Measurements from ENCODE around the gene CFAP251. TPM values are rescaled to one million over a fixed set of nuclear protein-coding genes. Genes with fewer than 3 reads are reported as not detected.

The CFAP251 gene
- total and polyA plus RNA-seq, 2 donors (not counting 3 experiments of a cell fraction or from before 2014, with no cell fraction given): 3.3 to 4.0 TPM

GRCh38 chr12:121898287-121898686 lies 20.1 kb upstream of the CFAP251 start:
- no peak for FAIRE-seq

DNA sequence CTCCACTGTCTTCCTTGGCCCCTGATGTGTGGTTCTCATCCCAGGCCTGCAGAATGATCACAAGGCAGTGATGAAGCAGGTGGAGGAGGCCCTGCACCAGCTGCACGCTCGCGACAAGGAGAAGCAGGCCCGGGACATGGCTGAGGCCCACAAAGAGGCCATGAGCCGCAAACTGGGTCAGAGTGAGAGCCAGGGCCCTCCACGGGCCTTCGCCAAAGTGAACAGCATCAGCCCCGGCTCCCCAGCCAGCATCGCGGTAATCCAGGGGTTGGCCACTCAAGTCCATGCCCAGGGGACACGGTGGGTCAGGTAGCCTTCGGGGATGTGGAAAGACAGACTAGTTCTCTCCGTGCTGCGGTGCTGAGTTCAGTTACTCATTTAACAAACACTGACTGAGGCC lies 18.8 kb upstream of the CFAP251 start:
- POLR2A ChIA-PET: no interaction called here
- Histone ChIP-seq H3K36me3 (ENCODE audit: control insufficient read depth in 2 of 2, extremely low read depth in 1 of 2, insufficient read depth in 2 of 2, low read length in 2 of 2) (peaks cover 25 to 43% of the 10 kb centered on the region in 2 experiments), H3K9ac (replicated peaks; ENCODE audit: extremely low read depth, insufficient read depth, low read length) (no peak overlapping the region), H3K4me1 (ENCODE audit: control insufficient read depth, extremely low read depth, insufficient read depth, low read length) (no peaks in the 10 kb centered on the region), H3K4me3 (replicated peaks in 1 of 3; ENCODE audit: insufficient read depth in 1 of 3, low read depth in 1 of 3, low read length in 3 of 3) (no peak overlapping the region), H3K4me2 (ENCODE audit: insufficient read depth, low read length) (no peak overlapping the region), H4K20me1 (replicated peaks; ENCODE audit: control insufficient read depth, extremely low read depth, insufficient read depth, low read length) (no peaks in the 10 kb centered on the region), H3K79me2 (ENCODE audit: control insufficient read depth, insufficient read depth, low read length) (peaks cover 10% of the 10 kb centered on the region), H2AFZ (ENCODE audit: low read depth, low read length) (no peak overlapping the region), H3K27ac (ENCODE audit: insufficient read depth, low read depth, low read length) (no peak overlapping the region), H3K27me3 (ENCODE audit: control insufficient read depth in 2 of 2, insufficient read depth in 2 of 2, low read length in 2 of 2) (no peaks in the 10 kb centered on the region), H3K9me1 (replicated peaks; ENCODE audit: control insufficient read depth, extremely low read depth, insufficient read depth, low read length) (no peaks in the 10 kb centered on the region), H3K9me3 (replicated peaks; ENCODE audit: control insufficient read depth, insufficient read depth, low read length) (no peaks in the 10 kb centered on the region)
- intact Hi-C loops (cut with micrococcal nuclease): no loop called here
- FAIRE-seq (no peak), DNase-seq (ENCODE audit: low read depth, low spot score) (no peak)
- dilution Hi-C loops (cut with MboI; ENCODE audit: extremely low pct_ligation_motif_present, low sequenced_read_pairs): no loop called here
- TF ChIP-seq JUN (IDR thresholded peaks at IDR 0.05; ENCODE audit: borderline replicate concordance, insufficient read depth, insufficient read length, low read depth) (no peak), FOS (IDR thresholded peaks at IDR 0.05; ENCODE audit: borderline replicate concordance, insufficient read depth, low read length) (no peak), POLR2A (IDR thresholded peaks at IDR 0.05; ENCODE audit: low read depth, low read length) (no peak), MAX (IDR thresholded peaks at IDR 0.05; ENCODE audit: insufficient read depth, insufficient read length) (no peak), GATA2 (IDR thresholded peaks at IDR 0.05; ENCODE audit: insufficient read depth, insufficient read length, low read depth, low read length) (no peak), MYC (IDR thresholded peaks at IDR 0.05; ENCODE audit: low read depth, low read length) (no peak), EZH2 (IDR thresholded peaks at IDR 0.05; ENCODE audit: borderline replicate concordance, low read depth, low read length, severe bottlenecking) (no peak), POLR2AphosphoS5 (IDR thresholded peaks at IDR 0.05; ENCODE audit: insufficient read depth, low read depth, low read length) (no peak)
- TF ChIP-seq, protein P1, sequence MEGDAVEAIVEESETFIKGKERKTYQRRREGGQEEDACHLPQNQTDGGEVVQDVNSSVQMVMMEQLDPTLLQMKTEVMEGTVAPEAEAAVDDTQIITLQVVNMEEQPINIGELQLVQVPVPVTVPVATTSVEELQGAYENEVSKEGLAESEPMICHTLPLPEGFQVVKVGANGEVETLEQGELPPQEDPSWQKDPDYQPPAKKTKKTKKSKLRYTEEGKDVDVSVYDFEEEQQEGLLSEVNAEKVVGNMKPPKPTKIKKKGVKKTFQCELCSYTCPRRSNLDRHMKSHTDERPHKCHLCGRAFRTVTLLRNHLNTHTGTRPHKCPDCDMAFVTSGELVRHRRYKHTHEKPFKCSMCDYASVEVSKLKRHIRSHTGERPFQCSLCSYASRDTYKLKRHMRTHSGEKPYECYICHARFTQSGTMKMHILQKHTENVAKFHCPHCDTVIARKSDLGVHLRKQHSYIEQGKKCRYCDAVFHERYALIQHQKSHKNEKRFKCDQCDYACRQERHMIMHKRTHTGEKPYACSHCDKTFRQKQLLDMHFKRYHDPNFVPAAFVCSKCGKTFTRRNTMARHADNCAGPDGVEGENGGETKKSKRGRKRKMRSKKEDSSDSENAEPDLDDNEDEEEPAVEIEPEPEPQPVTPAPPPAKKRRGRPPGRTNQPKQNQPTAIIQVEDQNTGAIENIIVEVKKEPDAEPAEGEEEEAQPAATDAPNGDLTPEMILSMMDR (IDR thresholded peaks at IDR 0.05; ENCODE audit: extremely low read depth in 1 of 2, insufficient read depth in 1 of 2, low read depth in 1 of 2, low read length in 2 of 2): no peak
- no TSS peak for BruUV-seq (replicated peaks)
- CTCF ChIA-PET: no interaction called here

More at GRCh38 chr12:121898287-121898686, 20.1 kb upstream of the CFAP251 start:
- Histone ChIP-seq H2AFZ (ENCODE audit: low read depth, low read length) (no peak overlapping the region), H3K27me3 (ENCODE audit: control insufficient read depth in 2 of 2, insufficient read depth in 2 of 2, low read length in 2 of 2) (no peaks in the 10 kb centered on the region), H3K4me2 (ENCODE audit: insufficient read depth, low read length) (no peak overlapping the region), H3K36me3 (ENCODE audit: control insufficient read depth in 2 of 2, extremely low read depth in 1 of 2, insufficient read depth in 2 of 2, low read length in 2 of 2) (peaks cover 25 to 41% of the 10 kb centered on the region in 2 experiments), H3K27ac (ENCODE audit: insufficient read depth, low read depth, low read length) (no peak overlapping the region), H3K4me3 (replicated peaks in 1 of 3; ENCODE audit: insufficient read depth in 1 of 3, low read depth in 1 of 3, low read length in 3 of 3) (no peak overlapping the region), H3K9me1 (replicated peaks; ENCODE audit: control insufficient read depth, extremely low read depth, insufficient read depth, low read length) (no peaks in the 10 kb centered on the region), H3K79me2 (ENCODE audit: control insufficient read depth, insufficient read depth, low read length) (peaks cover 21% of the 10 kb centered on the region), H3K4me1 (ENCODE audit: control insufficient read depth, extremely low read depth, insufficient read depth, low read length) (peaks cover 5% of the 10 kb centered on the region), H3K9ac (replicated peaks; ENCODE audit: extremely low read depth, insufficient read depth, low read length) (no peak overlapping the region), H4K20me1 (replicated peaks; ENCODE audit: control insufficient read depth, extremely low read depth, insufficient read depth, low read length) (no peaks in the 10 kb centered on the region), H3K9me3 (replicated peaks; ENCODE audit: control insufficient read depth, insufficient read depth, low read length) (no peaks in the 10 kb centered on the region)
- POLR2A ChIA-PET: no interaction called here
- DNase-seq (ENCODE audit: low read depth, low spot score): no peak
- CTCF ChIA-PET: interaction anchor here (1.7 to 1.8 kb wide), 2 partner anchors 10 to 20 kb away, joined by 4 to 6 read pairs; partner anchors contain the start of genes CFAP251 and PSMD9
- dilution Hi-C loops (cut with MboI; ENCODE audit: extremely low pct_ligation_motif_present, low sequenced_read_pairs): no loop called here
- TF ChIP-seq POLR2A (IDR thresholded peaks at IDR 0.05; ENCODE audit: low read depth, low read length) (no peak), GATA2 (IDR thresholded peaks at IDR 0.05; ENCODE audit: insufficient read depth, insufficient read length, low read depth, low read length) (no peak), JUN (IDR thresholded peaks at IDR 0.05; ENCODE audit: borderline replicate concordance, insufficient read depth, insufficient read length, low read depth) (no peak), MAX (IDR thresholded peaks at IDR 0.05; ENCODE audit: insufficient read depth, insufficient read length) (no peak)
- intact Hi-C loops (cut with micrococcal nuclease): no loop called here
- no TSS peak for BruUV-seq (replicated peaks)
